ENCODE results near the gene CHST10. TPM values are rescaled to one million over a fixed set of nuclear protein-coding genes. Genes with fewer than 3 reads are reported as not detected.

The CHST10 gene
- total and polyA plus RNA-seq, 10 of the 15 experiments (the other 5 are each of a cell fraction or from before 2014, with no cell fraction given): 2.0 to 22.5 (median 15.7) TPM

DNA sequence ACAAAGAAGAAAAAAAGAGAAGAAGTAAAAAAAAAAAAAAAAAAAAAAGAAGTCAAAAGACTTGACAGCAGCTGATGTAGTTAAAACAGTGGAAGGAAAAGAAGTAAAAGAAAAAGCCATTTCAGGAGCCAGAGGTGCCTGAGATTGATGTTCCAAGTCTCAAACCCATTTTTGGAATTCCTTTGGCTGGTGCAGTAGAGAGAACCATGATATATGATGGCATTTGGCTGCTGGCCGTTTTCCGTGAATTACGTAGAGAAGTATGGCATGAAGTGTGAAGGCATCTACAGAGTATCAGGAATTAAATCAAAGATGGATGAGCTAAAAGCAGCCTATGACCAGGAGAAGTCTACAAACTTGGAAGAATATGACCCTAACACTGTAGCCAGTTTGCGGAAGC lies 7.6 kb upstream of the CHST10 start:
- Histone ChIP-seq H3K4me3 (no peak overlapping the region), H3K79me2 (ENCODE audit: control insufficient read depth, insufficient read depth, low read length) (no peaks in the 10 kb centered on the region), H3K36me3 (ENCODE audit: control insufficient read depth in 2 of 2, insufficient read depth in 2 of 2, low read length in 1 of 2) (no peaks in the 10 kb centered on the region), H3K9me3 (replicated peaks; ENCODE audit: control insufficient read depth, insufficient read depth, low read length) (no peaks in the 10 kb centered on the region; the same call in 2 of the 3 replicates), H3K4me2 (ENCODE audit: control insufficient read depth, insufficient read depth) (no peak overlapping the region), H3K9ac (ENCODE audit: control insufficient read depth, insufficient read depth, low read length) (no peak overlapping the region), H2AFZ (ENCODE audit: control insufficient read depth, low read depth, low read length) (no peak overlapping the region), H3K27ac (ENCODE audit: control insufficient read depth, insufficient read depth) (no peak overlapping the region), H3K27me3 (replicated peaks in 1 of 2; ENCODE audit: control insufficient read depth in 2 of 2, insufficient read depth in 2 of 2, low read length in 1 of 2) (no peaks in the 10 kb centered on the region), H3K4me1 (ENCODE audit: control insufficient read depth, insufficient read depth, low read length) (no peaks in the 10 kb centered on the region), H4K20me1 (ENCODE audit: control insufficient read depth, insufficient read depth) (no peaks in the 10 kb centered on the region)
- TF ChIP-seq FOS (IDR thresholded peaks at IDR 0.05; ENCODE audit: borderline replicate concordance, extremely low read depth, insufficient read length) (no peak), EED (IDR thresholded peaks at IDR 0.05; ENCODE audit: low read depth) (no peak), IKZF2 (IDR thresholded peaks at IDR 0.05) (no peak), POU2F2 (IDR thresholded peaks at IDR 0.05; ENCODE audit: borderline replicate concordance, low read depth, low read length) (no peak), SMAD5 (IDR thresholded peaks at IDR 0.05; ENCODE audit: low read depth) (no peak), CBFB (IDR thresholded peaks at IDR 0.05; ENCODE audit: low read depth) (no peak), NR2C1 (IDR thresholded peaks at IDR 0.05) (no peak), NR2C2 (IDR thresholded peaks at IDR 0.05; ENCODE audit: borderline replicate concordance, control insufficient read depth, insufficient read length, low read depth) (no peak)
- TF ChIP-seq, protein P1, sequence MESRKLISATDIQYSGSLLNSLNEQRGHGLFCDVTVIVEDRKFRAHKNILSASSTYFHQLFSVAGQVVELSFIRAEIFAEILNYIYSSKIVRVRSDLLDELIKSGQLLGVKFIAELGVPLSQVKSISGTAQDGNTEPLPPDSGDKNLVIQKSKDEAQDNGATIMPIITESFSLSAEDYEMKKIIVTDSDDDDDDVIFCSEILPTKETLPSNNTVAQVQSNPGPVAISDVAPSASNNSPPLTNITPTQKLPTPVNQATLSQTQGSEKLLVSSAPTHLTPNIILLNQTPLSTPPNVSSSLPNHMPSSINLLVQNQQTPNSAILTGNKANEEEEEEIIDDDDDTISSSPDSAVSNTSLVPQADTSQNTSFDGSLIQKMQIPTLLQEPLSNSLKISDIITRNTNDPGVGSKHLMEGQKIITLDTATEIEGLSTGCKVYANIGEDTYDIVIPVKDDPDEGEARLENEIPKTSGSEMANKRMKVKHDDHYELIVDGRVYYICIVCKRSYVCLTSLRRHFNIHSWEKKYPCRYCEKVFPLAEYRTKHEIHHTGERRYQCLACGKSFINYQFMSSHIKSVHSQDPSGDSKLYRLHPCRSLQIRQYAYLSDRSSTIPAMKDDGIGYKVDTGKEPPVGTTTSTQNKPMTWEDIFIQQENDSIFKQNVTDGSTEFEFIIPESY (IDR thresholded peaks at IDR 0.05): no peak
- ChIA-PET POLR2A (no interaction called here), SMC1A (ENCODE audit: uncharacterized antibody, unreplicated experiment) (interaction anchor here (0.6 to 1.1 kb wide), 3 partner anchors 29 to 564 kb away, joined by 3 read pairs; no protein-coding TSS in a partner anchor), RAD21 (ENCODE audit: unreplicated experiment) (no interaction called here), CTCF (interaction anchor here (1.0 to 1.4 kb wide), 4 partner anchors 9 to 163 kb away, joined by 3 to 5 read pairs (median 4); no protein-coding TSS in a partner anchor)
- WGBS (ENCODE audit: insufficient coverage, insufficient replicate concordance, low lambda C conversion rate, missing lambda C conversion rate): 80% methylated on average over 4 of the region's 4 CpGs
- ATAC-seq: no peak
- intact Hi-C loops (cut with micrococcal nuclease; ENCODE audit: unreplicated experiment) (no loop called here), in situ Hi-C loops (cut with MboI) (loop anchor here (10.0 kb wide), 1 partner anchor 560 kb away; no protein-coding TSS in a partner anchor)
- no TSS peak for BruUV-seq (replicated peaks)
- DNase-seq (ENCODE audit: low read depth, low spot score): no peak
- no peak for FAIRE-seq

All from GM12878 (cell line).